GM19043 (cell line): Measurements from ENCODE around the gene ARID5B.

Source experiments
- ATAC-seq: cut with Tn5 transposase; IDR thresholded peaks from one replicate; pipeline ENCODE4 v1.9.1; 2021; ENCODE audit warnings: low read depth; ENCODE audit not compliant: unreplicated experiment

The ARID5B gene

DNA sequence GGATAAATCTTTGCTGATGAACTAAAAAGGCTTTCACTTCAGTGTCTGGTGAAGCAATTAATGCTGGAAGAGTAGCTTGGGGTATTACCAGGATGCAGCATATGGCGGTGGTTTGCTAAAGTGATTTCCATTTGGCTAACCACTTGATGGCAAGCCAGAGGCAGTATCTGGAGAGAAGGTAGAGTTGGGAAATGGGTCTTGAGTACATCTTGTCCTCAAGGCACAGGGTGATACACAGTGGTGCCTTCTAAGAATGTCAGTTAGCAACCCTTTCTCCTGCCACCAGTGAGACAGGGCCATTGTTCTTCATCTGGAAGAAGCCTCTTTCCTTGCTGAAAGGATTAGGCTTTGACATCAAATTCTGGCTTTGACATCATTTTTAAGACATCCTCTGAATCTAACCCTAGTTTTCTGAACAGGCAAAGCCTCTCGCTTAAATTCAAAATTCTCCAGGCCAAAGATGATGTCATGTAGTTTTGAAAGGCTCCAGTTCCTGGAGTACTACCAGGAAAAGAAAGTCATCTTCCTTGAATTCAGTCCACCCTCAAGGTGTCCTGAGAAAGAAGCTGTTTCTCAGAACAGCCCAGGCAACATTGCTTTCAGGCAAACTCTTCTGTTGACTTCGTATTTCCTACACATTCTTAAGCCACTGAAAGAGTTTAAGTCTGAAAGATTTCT lies 162.4 kb downstream of the ARID5B start:
- no peak for ATAC-seq

- ATAC-seq = no peak
Measured at GRCh38 chr10:62067560-62067959, 166.1 kb downstream of the ARID5B start.

DNA sequence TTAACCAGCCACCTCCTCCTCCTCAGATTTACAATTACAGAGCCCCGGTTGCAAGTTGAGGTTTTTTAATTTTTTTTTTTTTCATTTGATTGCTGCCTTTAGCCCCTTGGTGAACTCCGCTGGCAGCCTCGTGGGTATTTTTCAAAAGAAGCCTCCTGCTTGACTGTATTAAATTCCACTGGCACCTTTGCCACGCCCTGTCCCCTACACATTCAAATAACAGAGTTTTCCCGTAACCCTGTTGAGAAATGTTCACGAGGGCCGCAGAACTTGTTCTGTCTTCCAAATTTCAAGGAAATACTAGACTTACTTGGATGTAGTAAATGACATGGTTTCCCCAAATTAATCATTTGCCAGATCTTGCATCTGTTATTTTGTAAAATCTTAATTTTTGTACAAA lies 167.0 kb downstream of the ARID5B start:
- ATAC-seq = no peak

DNA sequence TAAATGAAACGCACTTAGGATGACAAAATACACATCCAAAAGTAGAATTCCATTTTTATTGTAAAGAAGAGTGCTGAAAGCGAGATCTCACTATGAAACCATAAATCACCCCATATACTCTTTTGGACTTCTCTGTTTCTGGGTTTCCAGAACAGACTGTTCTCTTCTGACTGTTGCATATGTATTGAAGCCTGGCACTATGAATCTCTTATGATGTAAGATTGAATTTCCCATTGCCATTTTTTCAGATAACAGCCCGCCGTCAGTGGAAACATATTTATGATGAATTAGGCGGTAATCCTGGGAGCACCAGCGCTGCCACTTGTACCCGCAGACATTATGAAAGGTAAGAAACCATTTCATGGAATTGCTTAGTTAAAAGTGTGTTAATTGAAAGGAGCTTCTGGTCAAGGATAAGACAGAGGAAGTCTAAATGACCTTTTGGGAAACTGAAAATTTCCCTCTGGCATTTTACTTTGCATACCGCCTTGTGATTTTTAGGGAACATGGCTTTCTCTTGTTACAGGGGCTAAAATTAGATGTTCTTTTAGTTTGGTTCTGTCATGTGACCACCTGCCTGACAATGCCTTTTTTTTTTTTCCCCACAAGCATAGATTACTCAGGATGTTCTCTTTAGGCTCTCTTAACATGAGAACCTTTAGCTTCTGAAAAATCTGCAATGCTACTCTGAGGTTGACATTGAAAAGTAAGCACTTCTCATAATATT lies 168.1 kb downstream of the ARID5B start:
- no peak for ATAC-seq

- ATAC-seq = no peak
Measured at GRCh38 chr10:62071846-62072281, 170.4 kb downstream of the ARID5B start.

DNA sequence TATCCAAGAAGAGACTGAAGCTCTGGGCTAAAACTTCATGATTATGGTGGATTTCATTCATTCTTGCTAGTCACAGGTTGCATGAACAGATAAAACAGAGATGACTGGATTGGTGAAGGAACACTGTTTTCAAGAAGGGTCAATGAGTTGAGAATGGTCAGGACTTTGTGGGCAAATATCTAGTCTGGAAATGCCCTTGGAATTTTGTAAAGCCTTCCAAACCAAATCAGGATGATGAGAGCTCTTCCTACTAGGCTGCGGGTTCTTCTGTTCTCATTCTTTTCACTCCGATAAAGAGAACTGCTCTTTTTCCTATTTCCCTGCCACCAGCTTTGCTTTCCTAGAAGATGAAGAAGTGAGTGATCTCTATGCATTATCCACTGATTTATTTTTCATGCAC lies 171.4 kb downstream of the ARID5B start:
- no peak for ATAC-seq

GRCh38 chr10:62073429-62073828 lies 171.9 kb downstream of the ARID5B start:
- ATAC-seq = no peak

DNA sequence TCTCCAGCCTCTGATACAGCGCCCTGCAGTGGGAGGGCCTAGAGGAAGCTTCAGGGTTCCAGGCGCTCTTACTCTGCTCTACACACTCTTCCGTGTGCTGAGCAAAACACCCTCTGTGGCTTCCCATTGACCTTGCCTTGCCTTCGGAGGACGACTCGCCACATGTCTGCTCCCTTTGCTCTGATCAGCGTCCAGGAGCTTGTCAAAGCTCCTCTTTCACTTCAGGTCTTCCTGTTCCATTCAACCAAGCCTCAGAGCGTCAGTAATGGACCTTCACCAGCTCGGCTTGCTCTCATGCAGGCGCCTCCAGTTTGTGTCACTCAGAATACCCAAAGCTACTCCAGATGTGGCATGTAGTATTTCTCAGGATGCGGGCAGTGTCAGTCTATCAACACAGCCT lies 173.9 kb downstream of the ARID5B start:
- no peak for ATAC-seq

- ATAC-seq = no peak
Measured at GRCh38 chr10:62075912-62076311, 174.4 kb downstream of the ARID5B start.

DNA sequence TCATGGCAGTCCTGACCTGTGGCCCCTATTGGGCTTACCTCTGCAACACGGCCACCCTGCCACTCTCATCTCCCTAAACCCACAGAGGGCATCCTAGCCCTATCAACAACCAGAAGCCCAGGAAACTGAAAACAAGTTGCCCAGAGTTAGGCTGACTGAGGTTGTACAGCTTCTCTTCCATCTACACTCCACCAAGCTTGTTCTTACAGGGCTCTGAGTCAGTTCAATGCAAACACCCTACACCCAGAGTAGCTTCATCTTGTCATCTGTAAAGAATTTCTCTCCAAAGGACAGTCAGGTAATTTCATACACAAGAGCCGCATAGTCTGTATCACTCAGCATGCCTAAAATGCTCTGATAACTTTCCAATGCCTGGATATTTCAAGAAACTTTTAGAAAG lies 175.4 kb downstream of the ARID5B start:
- ATAC-seq = no peak

DNA sequence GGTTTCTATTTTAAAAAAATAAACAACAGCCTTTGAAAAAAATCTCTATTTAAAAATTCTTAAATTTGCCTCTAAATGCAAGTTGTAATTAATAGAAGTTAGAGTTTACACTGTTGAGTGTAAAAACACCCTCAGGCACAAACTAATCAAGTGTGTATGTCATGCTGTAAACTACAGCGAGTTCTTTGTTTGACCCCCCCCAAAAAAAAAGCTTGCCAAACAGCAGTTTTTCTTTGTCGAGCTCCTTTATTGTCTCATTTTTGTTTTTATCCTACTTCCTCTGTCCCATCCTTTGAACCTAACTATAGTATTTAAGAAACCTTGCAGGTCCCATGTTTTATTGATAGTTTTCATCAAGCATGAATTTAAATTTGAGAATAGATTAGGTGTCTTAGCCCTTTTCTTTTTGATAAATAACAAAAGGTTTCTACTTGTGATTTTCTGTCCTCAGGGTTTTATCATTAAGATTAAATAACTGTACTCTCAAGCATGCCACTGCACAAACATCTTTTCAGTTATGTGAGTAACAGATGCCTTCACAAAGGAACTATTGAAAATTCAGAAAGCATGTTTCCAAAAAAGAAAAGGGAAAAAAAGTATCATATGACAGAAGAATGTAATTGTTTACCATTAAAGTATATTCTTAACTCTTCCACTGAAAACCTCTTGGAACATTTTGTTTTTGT lies 176.0 kb downstream of the ARID5B start:
- ATAC-seq = no peak

DNA sequence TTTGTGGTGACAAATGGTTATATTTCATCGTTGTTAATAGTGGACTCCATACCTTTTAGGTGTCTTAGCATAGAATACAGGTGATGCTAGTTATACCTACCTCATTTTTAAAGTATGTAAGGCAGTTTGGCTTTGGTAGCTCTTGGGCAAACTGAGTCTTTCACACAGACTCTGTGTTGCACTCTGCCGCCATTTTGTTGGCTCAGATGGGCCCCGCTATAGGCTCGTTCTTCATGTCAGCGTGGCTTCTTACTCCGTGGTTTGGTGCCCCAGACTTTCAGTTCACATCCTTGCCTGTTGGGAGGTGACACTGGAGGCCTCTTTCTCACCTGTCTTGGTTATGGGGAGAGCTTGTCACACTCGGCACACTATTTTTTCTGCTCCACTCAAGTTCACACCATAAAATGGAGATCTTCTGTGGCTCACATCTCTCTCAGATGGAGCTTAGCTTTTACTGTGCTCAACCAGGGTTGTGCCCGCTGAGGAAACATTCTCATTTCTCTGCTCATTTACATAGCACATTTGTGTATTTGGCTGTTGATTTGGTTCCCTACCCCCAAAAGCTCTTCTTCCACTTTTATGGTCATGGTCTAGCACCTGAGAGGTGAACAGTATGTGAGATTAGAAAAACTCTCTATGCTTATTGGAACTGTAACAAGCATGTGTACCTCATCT lies 178.5 kb downstream of the ARID5B start:
- ATAC-seq = peak; percentile 57

DNA sequence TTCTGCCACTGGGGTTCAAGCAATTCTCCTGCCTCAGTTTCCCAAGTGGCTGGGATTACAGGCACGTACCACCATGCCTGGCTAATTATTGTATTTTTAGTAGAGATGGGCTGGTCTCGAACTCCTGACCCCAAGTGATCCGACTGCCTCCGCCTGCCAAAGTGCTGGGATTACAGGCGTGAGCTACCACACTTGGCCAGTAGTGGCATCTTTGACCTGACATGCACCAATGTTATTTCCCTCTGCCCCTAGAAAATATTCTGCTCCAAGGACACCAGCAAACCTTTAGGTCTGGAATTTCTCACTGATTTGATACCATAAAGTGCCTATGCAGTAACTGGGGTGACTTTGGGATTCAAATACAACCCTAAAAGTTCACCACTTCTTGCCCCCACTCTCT lies 179.4 kb downstream of the ARID5B start:
- ATAC-seq = no peak

GRCh38 chr10:62081341-62082270 lies 180.1 kb downstream of the ARID5B start:
- ATAC-seq = no peak

GRCh38 chr10:62082271-62082656 lies 180.8 kb downstream of the ARID5B start:
- ATAC-seq = no peak

DNA sequence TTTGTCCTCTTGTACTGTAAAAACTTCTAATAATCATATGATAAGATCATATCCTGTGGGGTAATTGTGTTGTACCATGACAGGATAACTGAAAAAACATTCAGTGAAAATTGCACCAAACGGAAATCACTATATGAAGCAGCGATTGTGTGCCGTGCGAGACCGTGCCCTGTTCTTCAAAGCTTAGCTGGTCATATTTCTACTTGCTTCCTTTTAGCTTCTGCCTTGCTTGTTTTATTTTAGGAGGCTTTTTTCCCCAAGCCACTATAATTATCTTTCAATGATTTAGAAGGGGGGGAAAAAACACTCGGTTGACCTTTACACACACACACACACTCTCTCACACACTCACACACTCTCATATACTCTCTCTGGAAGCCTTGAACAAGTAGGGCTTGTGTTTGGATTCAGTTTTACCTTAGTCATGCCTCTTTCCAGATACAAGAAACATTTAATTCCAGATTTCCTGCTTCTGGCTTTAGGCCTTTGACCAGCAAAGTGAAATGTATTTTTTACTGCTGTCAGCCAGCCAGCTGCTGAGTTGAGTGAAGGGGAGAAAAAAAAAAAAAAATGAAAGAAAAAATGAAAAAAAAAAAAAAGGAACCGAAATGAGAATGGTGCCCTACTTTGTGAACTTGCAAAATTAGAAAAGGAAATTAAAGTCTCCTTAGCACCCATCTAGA lies 181.4 kb downstream of the ARID5B start:
- peak; percentile 53 for ATAC-seq

DNA sequence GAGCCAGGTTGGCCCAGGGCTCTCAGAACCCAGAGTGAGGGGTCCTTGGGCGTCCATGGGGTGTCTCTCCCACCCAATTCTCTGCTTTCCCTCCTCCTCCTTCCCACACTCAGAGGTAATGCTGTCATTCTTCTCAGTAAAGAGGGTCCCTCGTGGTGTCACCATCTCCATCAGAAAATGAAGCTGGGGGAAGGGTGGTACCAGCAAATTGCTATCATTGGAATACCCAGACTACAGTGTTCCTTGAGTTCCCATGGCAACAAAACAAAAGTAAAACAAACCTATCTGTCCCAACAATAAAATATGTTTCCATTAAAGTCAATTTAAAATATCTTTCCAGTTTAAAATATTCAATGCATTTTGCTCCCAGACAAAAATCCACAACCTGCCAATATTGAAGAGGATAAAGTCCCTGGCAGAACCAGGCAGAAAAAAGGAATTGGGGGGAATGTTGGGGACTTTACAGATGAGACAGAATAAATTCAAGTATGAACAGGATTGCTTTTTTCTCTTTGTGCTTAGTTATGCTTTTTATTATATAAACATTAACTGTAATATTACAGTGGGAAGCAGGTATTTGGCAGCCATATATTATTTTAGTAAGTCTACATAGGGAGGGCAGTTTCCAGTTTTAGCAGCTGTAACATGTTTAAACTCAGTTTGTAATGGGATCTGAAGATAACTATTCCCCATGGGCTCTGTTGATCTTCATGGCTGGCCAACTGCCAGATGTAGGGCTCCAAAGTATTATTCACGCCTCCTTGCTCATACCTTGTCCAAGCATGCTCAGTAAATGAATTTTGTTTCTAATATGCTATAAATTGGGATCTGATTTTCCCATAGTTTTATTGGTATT lies 182.1 kb downstream of the ARID5B start:
- no peak for ATAC-seq

GRCh38 chr10:62084451-62084850 lies 183.0 kb downstream of the ARID5B start:
- ATAC-seq = no peak

DNA sequence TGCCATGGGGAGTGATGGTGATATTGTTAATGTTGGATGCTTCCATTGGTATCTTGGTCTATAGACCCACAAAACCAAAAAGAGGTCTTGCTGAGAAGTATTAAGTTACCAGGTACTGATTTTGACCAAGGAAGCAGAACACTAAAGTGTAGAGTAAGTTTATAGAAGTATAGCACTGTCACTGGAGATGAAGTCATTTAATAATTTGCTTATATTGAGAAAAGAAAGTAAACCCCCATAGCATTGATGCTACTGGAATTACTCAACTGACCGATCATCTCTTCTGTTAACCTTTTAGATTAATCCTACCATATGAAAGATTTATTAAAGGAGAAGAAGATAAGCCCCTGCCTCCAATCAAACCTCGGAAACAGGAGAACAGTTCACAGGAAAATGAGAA lies 183.9 kb downstream of the ARID5B start:
- ATAC-seq = no peak
